ENCODE data around the gene CPTP. TPM values are rescaled to one million over a fixed set of nuclear protein-coding genes. Genes with fewer than 3 reads are reported as not detected.

Gene CPTP
- total RNA-seq, 1 experiment from 2014 or later = 14.0 TPM

GRCh38 chr1:1341549-1342021 lies 17.0 kb downstream of the CPTP start:
- Mint-ChIP-seq H3K27me3 (ENCODE audit: low read depth) (no peaks in the 10 kb centered on the region), H3K4me3 (peak overlapping the region in 1 of 2 experiments; percentile 32; a peak in 1 of 5 replicates), H3K9me3 (peaks cover 0 to 8% of the 10 kb centered on the region in 2 experiments; a peak in 3 of 5 replicates), H3K4me1 (no peaks in the 10 kb centered on the region), H3K36me3 (ENCODE audit: insufficient read depth in 1 of 3, low read depth in 3 of 3) (peaks cover 21 to 36% (median 31%) of the 10 kb centered on the region in 3 experiments), H3K27ac (no peak overlapping the region)
- Histone ChIP-seq H3K79me1 (ENCODE audit: insufficient read depth, low read depth, low read length, poor library complexity, severe bottlenecking) (peaks cover 2% of the 10 kb centered on the region), H4K5ac (ENCODE audit: insufficient read length, low read depth, low read length) (no peak overlapping the region), H4K8ac (replicated peaks; ENCODE audit: insufficient read length, low read depth, low read length) (no peak overlapping the region), H3K79me2 (ENCODE audit: insufficient read depth, low read length) (no peaks in the 10 kb centered on the region; the same call in 1 of the 2 replicates), H2BK15ac (ENCODE audit: low read depth, low read length) (no peak overlapping the region), H3K23me2 (ENCODE audit: insufficient read length, low read depth, low read length, poor library complexity, severe bottlenecking) (no peaks in the 10 kb centered on the region), H4K91ac (ENCODE audit: insufficient read length, low read depth, low read length) (no peak overlapping the region), H3K9ac (ENCODE audit: extremely low read depth, insufficient read length, low read length) (no peak overlapping the region), H3K27me3 (ENCODE audit: insufficient read depth, low read length) (no peaks in the 10 kb centered on the region), H3T11ph (ENCODE audit: low read length) (no peak overlapping the region), H2BK5ac (ENCODE audit: insufficient read length, low read length) (no peak overlapping the region), H3K27ac (ENCODE audit: insufficient read length, low read depth, low read length) (no peak overlapping the region), H2AFZ (ENCODE audit: low read length) (no peak overlapping the region), H3K14ac (ENCODE audit: insufficient read depth, low read length) (no peak overlapping the region), H3K4ac (ENCODE audit: low read depth, low read length) (no peak overlapping the region), H3K23ac (ENCODE audit: insufficient read length, low read depth, low read length) (no peak overlapping the region), H2BK12ac (ENCODE audit: insufficient read length, low read depth, low read length) (no peak overlapping the region), H3K18ac (ENCODE audit: insufficient read length, low read depth, low read length) (no peak overlapping the region), H2AK5ac (ENCODE audit: insufficient read length, low read length) (no peak overlapping the region), H3K4me1 (ENCODE audit: insufficient read depth, low read length) (no peaks in the 10 kb centered on the region), H3K56ac (ENCODE audit: insufficient read length, low read depth, low read length) (no peak overlapping the region), H2BK120ac (ENCODE audit: low read depth, low read length, poor library complexity, severe bottlenecking) (no peak overlapping the region), H4K20me1 (ENCODE audit: control insufficient read depth, insufficient read depth, insufficient read length) (no peaks in the 10 kb centered on the region), H3K4me2 (ENCODE audit: insufficient read depth, insufficient read length, low read length) (no peak overlapping the region), H3K9me3 (ENCODE audit: control insufficient read depth, low read depth, low read length) (no peaks in the 10 kb centered on the region), H2BK20ac (ENCODE audit: low read depth, low read length, poor library complexity, severe bottlenecking) (no peak overlapping the region)
- no peak for DNase-seq
- WGBS (ENCODE audit: extremely low coverage, insufficient read length, low lambda C conversion rate) = no CpG with 5 or more reads among the region's 17 CpGs
- no peak for TF ChIP-seq CTCF (conservative IDR thresholded peaks at IDR 0.05)
